IPS-15b (cell line): ENCODE data around the gene TMEM178A.
"Not testable (repeated sequence)": the region's sequence is repeated elsewhere in the genome, so short reads cannot be mapped to it uniquely, and the experiment has no call there.

Source experiments
- H3K27me3 ChIP-seq: one replicate; pipeline ENCODE4 v1.6.1; 2013; ENCODE audit warnings: low read length; ENCODE audit not compliant: control insufficient read depth, insufficient read depth
- H3K36me3 ChIP-seq: one replicate; pipeline ENCODE4 v1.6.1; 2013; ENCODE audit warnings: low read length; ENCODE audit not compliant: control insufficient read depth, insufficient read depth
- H3K4me1 ChIP-seq: one replicate; pipeline ENCODE4 v1.6.1; 2013; ENCODE audit warnings: mild to moderate bottlenecking, low read length; ENCODE audit not compliant: control insufficient read depth, insufficient read depth
- H3K4me3 ChIP-seq: one replicate; pipeline ENCODE4 v1.5.1; 2013; ENCODE audit warnings: low read depth, low read length
- H3K9ac ChIP-seq: one replicate; pipeline ENCODE4 v1.6.1; 2013; ENCODE audit warnings: low read depth, mild to moderate bottlenecking, low read length
- H3K9me3 ChIP-seq: one replicate; pipeline ENCODE4 v1.6.1; 2013; ENCODE audit warnings: mild to moderate bottlenecking, low read length; ENCODE audit not compliant: control insufficient read depth, insufficient read depth

Gene TMEM178A

GRCh38 chr2:39665811-39666490, at the start of gene TMEM178A:
Gene TMEM178A (plus strand): TSS chr2:39665917. CDS start chr2:39665975, 58 bp downstream.
- no peaks in the 10 kb centered on the region for H3K4me1 ChIP-seq
- no peaks in the 10 kb centered on the region for H3K36me3 ChIP-seq
- H3K9ac ChIP-seq, result no peak within 1 kb of the TSS
- H3K4me3 ChIP-seq, result peak within 1 kb of the TSS; percentile 81
- H3K27me3 ChIP-seq, result peaks cover 55% of the 10 kb centered on the region
- H3K9me3 ChIP-seq, result no peaks in the 10 kb centered on the region

- Histone ChIP-seq H3K4me1 (no peaks in the 10 kb centered on the region), H3K36me3 (no peaks in the 10 kb centered on the region), H3K9me3 (no peaks in the 10 kb centered on the region), H3K27me3 (no peaks in the 10 kb centered on the region), H3K9ac (no peak overlapping the region), H3K4me3 (no peak overlapping the region)
Observed at GRCh38 chr2:39618236-39618635, 47.5 kb upstream of the TMEM178A start.

- Histone ChIP-seq H3K4me1 (no peaks in the 10 kb centered on the region), H3K9ac (no peak overlapping the region), H3K4me3 (no peak overlapping the region), H3K9me3 (no peaks in the 10 kb centered on the region), H3K27me3 (no peaks in the 10 kb centered on the region), H3K36me3 (no peaks in the 10 kb centered on the region)
Observed at GRCh38 chr2:39618736-39619135, 47.0 kb upstream of the TMEM178A start.

GRCh38 chr2:39620067-39620466, 45.6 kb upstream of the TMEM178A start:
- Histone ChIP-seq H3K4me3 (no peak overlapping the region), H3K27me3 (no peaks in the 10 kb centered on the region), H3K9ac (no peak overlapping the region), H3K4me1 (no peaks in the 10 kb centered on the region), H3K9me3 (no peaks in the 10 kb centered on the region), H3K36me3 (no peaks in the 10 kb centered on the region)

GRCh38 chr2:39621596-39621995, 44.1 kb upstream of the TMEM178A start:
- Histone ChIP-seq H3K27me3 (no peaks in the 10 kb centered on the region), H3K36me3 (no peaks in the 10 kb centered on the region), H3K9ac (no peak overlapping the region), H3K4me1 (peaks cover 5% of the 10 kb centered on the region), H3K4me3 (no peak overlapping the region), H3K9me3 (no peaks in the 10 kb centered on the region)

- Histone ChIP-seq H3K9ac (no peak overlapping the region), H3K4me1 (peaks cover 5% of the 10 kb centered on the region), H3K9me3 (no peaks in the 10 kb centered on the region), H3K27me3 (no peaks in the 10 kb centered on the region), H3K4me3 (no peak overlapping the region), H3K36me3 (no peaks in the 10 kb centered on the region)
Observed at GRCh38 chr2:39622860-39623259, 42.9 kb upstream of the TMEM178A start.

GRCh38 chr2:39623917-39624316, 41.8 kb upstream of the TMEM178A start:
- H3K9ac ChIP-seq, result no peak overlapping the region
- H3K4me1 ChIP-seq, result peaks cover 5% of the 10 kb centered on the region
- no peaks in the 10 kb centered on the region for H3K27me3 ChIP-seq
- H3K9me3 ChIP-seq, result no peaks in the 10 kb centered on the region
- H3K36me3 ChIP-seq, result no peaks in the 10 kb centered on the region
- no peak overlapping the region for H3K4me3 ChIP-seq

- H3K9ac ChIP-seq, result no peak overlapping the region
- H3K36me3 ChIP-seq, result no peaks in the 10 kb centered on the region
- peaks cover 5% of the 10 kb centered on the region for H3K9me3 ChIP-seq
- H3K4me1 ChIP-seq, result peaks cover 5% of the 10 kb centered on the region
- H3K27me3 ChIP-seq, result no peaks in the 10 kb centered on the region
- no peak overlapping the region for H3K4me3 ChIP-seq
Observed at GRCh38 chr2:39625193-39625926, 40.4 kb upstream of the TMEM178A start.

- peaks cover 5% of the 10 kb centered on the region for H3K9me3 ChIP-seq
- no peak overlapping the region for H3K9ac ChIP-seq
- H3K4me3 ChIP-seq, result no peak overlapping the region
- no peaks in the 10 kb centered on the region for H3K36me3 ChIP-seq
- no peaks in the 10 kb centered on the region for H3K27me3 ChIP-seq
- H3K4me1 ChIP-seq, result peaks cover 5% of the 10 kb centered on the region
Observed at GRCh38 chr2:39625927-39626270, 39.8 kb upstream of the TMEM178A start.

- not testable (repeated sequence) for H3K36me3 ChIP-seq, H3K4me3 ChIP-seq, H3K9me3 ChIP-seq, H3K27me3 ChIP-seq, H3K9ac ChIP-seq, H3K4me1 ChIP-seq
Observed at GRCh38 chr2:39628346-39628745, 37.4 kb upstream of the TMEM178A start.

- H3K36me3 ChIP-seq, result no peaks in the 10 kb centered on the region
- H3K4me1 ChIP-seq, result peaks cover 5% of the 10 kb centered on the region
- no peaks in the 10 kb centered on the region for H3K27me3 ChIP-seq
- H3K9ac ChIP-seq, result no peak overlapping the region
- peaks cover 5% of the 10 kb centered on the region for H3K9me3 ChIP-seq
- H3K4me3 ChIP-seq, result no peak overlapping the region
Observed at GRCh38 chr2:39629646-39630045, 36.1 kb upstream of the TMEM178A start.

GRCh38 chr2:39631256-39631655, 34.5 kb upstream of the TMEM178A start:
- Histone ChIP-seq H3K9me3 (peaks cover 5% of the 10 kb centered on the region), H3K27me3 (no peaks in the 10 kb centered on the region), H3K9ac (no peak overlapping the region), H3K4me1 (no peaks in the 10 kb centered on the region), H3K4me3 (no peak overlapping the region), H3K36me3 (no peaks in the 10 kb centered on the region)
